AG04449 (cell line): ENCODE data around the gene HS3ST3A1.

Experiments
- CTCF ChIA-PET: fragments of 350-600 bp; formaldehyde crosslinking; extraction: SDS; loops from one replicate; lab custom pipeline; 2021; ENCODE audit warnings: antibody characterized with exemption; lab: Yijun Ruan, JAX
- POLR2A ChIA-PET: fragments of 400-600, 350-600 bp; formaldehyde crosslinking; extraction: SDS; loops from one replicate; lab custom pipeline; 2020; ENCODE audit warnings: antibody characterized with exemption, inconsistent platforms; lab: Yijun Ruan, JAX
- DNase-seq: peaks from one replicate; pipeline ENCODE4 v3.0.0-alpha.2; 2010; ENCODE audit warnings: low read depth, low spot score
- H3K4me3 ChIP-seq: 2 replicates; pipeline ENCODE4 v1.5.1; 2011; ENCODE audit warnings: low read depth, mild to moderate bottlenecking, control low read depth, low read length
- TF ChIP-seq, protein P1 (sequence below): IDR thresholded peaks from one replicate; pipeline ENCODE4 v1.5.1; 2011; ENCODE audit warnings: mild to moderate bottlenecking, moderate library complexity, low read length, control low read depth, inconsistent platforms; ENCODE audit not compliant: insufficient read depth; ENCODE audit errors: missing control alignments

The HS3ST3A1 gene

DNA sequence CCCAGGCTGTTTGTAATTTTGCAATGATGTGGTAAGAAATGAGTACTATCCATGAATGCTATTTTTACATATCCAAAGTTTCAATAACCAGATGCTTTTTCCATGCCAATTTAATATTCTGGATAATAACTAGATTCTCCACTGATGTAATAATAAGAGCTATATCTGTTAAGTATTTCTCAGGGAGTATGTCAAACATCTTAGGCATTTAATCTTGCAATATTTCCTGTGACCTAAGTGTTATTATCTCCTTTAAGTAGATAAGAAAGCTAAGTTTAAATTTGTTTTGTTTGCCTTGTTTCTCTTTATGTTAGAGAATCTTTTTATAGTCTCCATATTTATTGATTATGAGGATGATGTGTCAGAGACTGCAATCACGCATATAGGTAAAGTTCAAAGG is 32.3 kb upstream of the HS3ST3A1 start:
- CTCF ChIA-PET, result no interaction called here
- no peak overlapping the region for H3K4me3 ChIP-seq
- POLR2A ChIA-PET, result no interaction called here
- TF ChIP-seq, protein P1, sequence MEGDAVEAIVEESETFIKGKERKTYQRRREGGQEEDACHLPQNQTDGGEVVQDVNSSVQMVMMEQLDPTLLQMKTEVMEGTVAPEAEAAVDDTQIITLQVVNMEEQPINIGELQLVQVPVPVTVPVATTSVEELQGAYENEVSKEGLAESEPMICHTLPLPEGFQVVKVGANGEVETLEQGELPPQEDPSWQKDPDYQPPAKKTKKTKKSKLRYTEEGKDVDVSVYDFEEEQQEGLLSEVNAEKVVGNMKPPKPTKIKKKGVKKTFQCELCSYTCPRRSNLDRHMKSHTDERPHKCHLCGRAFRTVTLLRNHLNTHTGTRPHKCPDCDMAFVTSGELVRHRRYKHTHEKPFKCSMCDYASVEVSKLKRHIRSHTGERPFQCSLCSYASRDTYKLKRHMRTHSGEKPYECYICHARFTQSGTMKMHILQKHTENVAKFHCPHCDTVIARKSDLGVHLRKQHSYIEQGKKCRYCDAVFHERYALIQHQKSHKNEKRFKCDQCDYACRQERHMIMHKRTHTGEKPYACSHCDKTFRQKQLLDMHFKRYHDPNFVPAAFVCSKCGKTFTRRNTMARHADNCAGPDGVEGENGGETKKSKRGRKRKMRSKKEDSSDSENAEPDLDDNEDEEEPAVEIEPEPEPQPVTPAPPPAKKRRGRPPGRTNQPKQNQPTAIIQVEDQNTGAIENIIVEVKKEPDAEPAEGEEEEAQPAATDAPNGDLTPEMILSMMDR, result no peak
- DNase-seq, result no peak

DNA sequence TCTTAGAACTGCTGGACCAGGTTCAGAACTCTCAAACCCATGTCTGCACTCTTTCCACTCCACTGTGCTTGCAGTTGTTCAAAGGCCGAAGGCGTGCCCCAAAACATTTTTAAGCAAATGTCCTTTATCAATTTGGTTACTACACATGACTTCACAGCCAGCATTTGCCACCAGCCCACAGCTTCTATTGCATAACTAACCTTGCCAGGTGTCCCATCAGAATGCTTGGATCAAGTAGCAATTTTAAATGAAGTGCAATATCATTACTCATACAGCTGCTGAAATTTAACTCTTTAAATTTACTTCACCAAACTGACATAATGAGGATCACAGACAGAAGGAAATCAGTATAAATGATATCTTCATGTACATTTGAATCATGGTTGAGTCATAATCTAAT is 29.8 kb upstream of the HS3ST3A1 start:
- POLR2A ChIA-PET, result no interaction called here
- no peak overlapping the region for H3K4me3 ChIP-seq
- CTCF ChIA-PET, result no interaction called here
- TF ChIP-seq, protein P1, result no peak
- DNase-seq, result no peak

DNA sequence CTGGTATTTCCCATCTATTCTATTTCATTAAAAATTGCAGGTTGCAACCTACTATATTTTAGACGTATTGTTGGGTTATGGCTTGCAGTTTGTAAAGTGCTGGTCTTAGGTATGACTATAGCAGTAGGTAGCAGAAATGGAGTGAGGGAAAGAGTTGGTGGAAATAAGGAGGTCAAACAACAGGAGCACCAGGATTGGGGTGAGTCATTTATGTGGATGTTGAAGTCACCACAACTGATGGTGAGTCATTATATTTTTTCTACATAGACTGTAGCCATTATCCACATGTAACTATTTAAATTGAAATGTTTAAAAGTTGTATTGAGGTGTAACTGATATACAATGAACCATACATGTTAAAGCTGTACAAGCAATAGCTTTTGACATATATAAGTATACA is 25.0 kb upstream of the HS3ST3A1 start:
- ChIA-PET POLR2A (no interaction called here), CTCF (no interaction called here)
- no peak for DNase-seq
- TF ChIP-seq, protein P1, result no peak
- H3K4me3 ChIP-seq, result no peak overlapping the region

DNA sequence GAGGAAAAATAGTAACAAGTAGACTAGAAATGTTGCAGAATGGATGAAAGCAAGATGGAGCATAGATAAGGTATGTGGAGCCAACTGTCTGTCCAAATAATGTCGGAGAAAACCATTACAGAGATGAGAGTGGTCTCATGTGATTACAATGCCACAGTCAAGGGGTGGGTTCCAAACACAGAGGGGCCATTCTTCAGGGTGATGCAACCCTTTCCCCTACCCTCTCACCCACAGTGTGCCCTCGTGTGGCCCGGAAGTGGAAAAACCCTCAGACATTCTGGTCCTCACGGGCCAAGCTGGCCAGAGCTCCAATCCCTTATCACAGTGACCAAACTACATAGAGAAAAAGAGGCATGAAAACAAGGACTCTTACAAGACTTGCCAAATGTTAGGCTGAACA is 17.7 kb upstream of the HS3ST3A1 start:
- no peak overlapping the region for H3K4me3 ChIP-seq
- POLR2A ChIA-PET, result no interaction called here
- CTCF ChIA-PET, result no interaction called here
- no peak for DNase-seq
- TF ChIP-seq, protein P1, result no peak

DNA sequence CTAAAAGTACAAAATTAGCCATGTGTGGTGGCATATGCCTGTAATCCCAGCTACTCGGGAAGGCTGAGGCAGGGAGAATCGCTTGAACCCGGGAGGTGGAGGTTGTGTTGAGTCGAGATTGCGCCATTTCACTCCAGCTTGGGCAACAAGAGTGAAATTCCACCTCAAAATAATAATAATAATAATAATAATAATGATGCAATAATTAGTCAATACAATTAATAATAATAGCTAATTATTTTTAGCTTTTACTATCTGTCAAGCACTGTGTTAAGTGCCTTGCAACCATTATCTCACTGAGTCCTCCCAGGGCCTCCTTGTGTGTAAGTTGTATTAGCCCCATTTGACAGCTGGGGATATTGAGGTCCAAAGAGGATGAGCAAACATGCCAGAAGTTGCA is 14.3 kb upstream of the HS3ST3A1 start:
- H3K4me3 ChIP-seq, result no peak overlapping the region
- DNase-seq, result no peak
- TF ChIP-seq, protein P1, result no peak
- ChIA-PET POLR2A (no interaction called here), CTCF (no interaction called here)

DNA sequence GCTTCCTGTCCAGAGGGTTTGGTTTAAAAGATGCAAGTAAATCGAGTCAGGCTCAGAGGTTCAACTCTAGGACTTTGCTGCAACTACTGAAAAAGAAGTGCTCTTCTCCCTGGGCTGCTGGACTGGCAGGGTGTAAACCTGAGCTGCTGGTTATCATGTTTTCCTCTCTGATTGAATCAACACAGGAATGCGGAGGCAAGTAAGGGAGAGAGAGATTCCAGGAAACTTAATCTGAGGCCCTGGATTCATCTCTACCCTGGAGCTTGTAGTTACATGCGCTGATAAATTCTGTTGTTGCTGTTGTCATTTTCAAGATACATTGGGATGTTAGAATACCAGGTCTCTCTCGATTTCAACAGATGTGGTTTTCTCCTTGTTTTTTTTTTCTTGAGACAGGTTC is 8.2 kb upstream of the HS3ST3A1 start:
- DNase-seq, result no peak

More for the DNA sequence above, 8.2 kb upstream of the HS3ST3A1 start:
- POLR2A ChIA-PET, result no interaction called here
- H3K4me3 ChIP-seq, result no peak overlapping the region
- CTCF ChIA-PET, result no interaction called here
- TF ChIP-seq, protein P1, result no peak
